ENCODE data around the gene DEPP1.

Gene DEPP1

GRCh38 chr10:45008524-45009161, 30.0 kb upstream of the DEPP1 start:
- H3K79me2 ChIP-seq (ENCODE audit: insufficient read depth, low read length), result no peaks in the 10 kb centered on the region
- no peak overlapping the region for H3K27ac ChIP-seq (ENCODE audit: low read depth, low read length)
- H3F3A ChIP-seq (ENCODE audit: insufficient read depth), result no peaks in the 10 kb centered on the region
- H3K4me2 ChIP-seq (ENCODE audit: low read depth, low read length, poor library complexity, severe bottlenecking), result no peak overlapping the region
- H3K9me3 ChIP-seq (ENCODE audit: insufficient read depth, low read length), result no peaks in the 10 kb centered on the region
- H2AFZ ChIP-seq (ENCODE audit: low read depth, low read length, severe bottlenecking), result no peak overlapping the region
- H3K4me3 ChIP-seq (ENCODE audit: insufficient read depth, low read length, poor library complexity, severe bottlenecking), result no peak overlapping the region
- H3K9me2 ChIP-seq (replicated peaks; ENCODE audit: insufficient read depth, low read length), result no peaks in the 10 kb centered on the region
- H3K27me3 ChIP-seq (ENCODE audit: low read length), result no peaks in the 10 kb centered on the region
- H3K36me3 ChIP-seq (ENCODE audit: low read length), result peaks cover 14% of the 10 kb centered on the region; the same call in 1 of the 2 replicates
- TF ChIP-seq EZH2phosphoT487 (conservative IDR thresholded peaks at IDR 0.05; ENCODE audit: low read length) (no peak), CTCF (IDR thresholded peaks at IDR 0.05; ENCODE audit: insufficient read depth, low read length, poor library complexity, severe bottlenecking) (peak; percentile 92)
- no peak overlapping the region for H3K9ac ChIP-seq (ENCODE audit: low read length)
- H4K20me1 ChIP-seq (ENCODE audit: low read depth, low read length), result peaks cover 7% of the 10 kb centered on the region; the same call in 1 of the 2 replicates

- 0 out of 2 replicates have a peak, but pooled peaks cover 3% of the 10 kb centered on the region for H3F3A ChIP-seq (ENCODE audit: insufficient read depth)
- peaks cover 19% of the 10 kb centered on the region for H4K20me1 ChIP-seq (ENCODE audit: low read depth, low read length)
- no peak overlapping the region for H3K27ac ChIP-seq (ENCODE audit: low read depth, low read length)
- H2AFZ ChIP-seq (ENCODE audit: low read depth, low read length, severe bottlenecking), result no peak overlapping the region
- no peaks in the 10 kb centered on the region for H3K9me2 ChIP-seq (replicated peaks; ENCODE audit: insufficient read depth, low read length)
- H3K9me3 ChIP-seq (ENCODE audit: insufficient read depth, low read length), result no peaks in the 10 kb centered on the region
- peaks cover 18% of the 10 kb centered on the region for H3K79me2 ChIP-seq (ENCODE audit: insufficient read depth, low read length)
- no peaks in the 10 kb centered on the region for H3K27me3 ChIP-seq (ENCODE audit: low read length)
- peaks cover 17% of the 10 kb centered on the region; the same call in 1 of the 2 replicates for H3K36me3 ChIP-seq (ENCODE audit: low read length)
- TF ChIP-seq EZH2phosphoT487 (conservative IDR thresholded peaks at IDR 0.05; ENCODE audit: low read length) (no peak), CTCF (IDR thresholded peaks at IDR 0.05; ENCODE audit: insufficient read depth, low read length, poor library complexity, severe bottlenecking) (no peak)
- H3K4me2 ChIP-seq (ENCODE audit: low read depth, low read length, poor library complexity, severe bottlenecking), result no peak overlapping the region
- no peak overlapping the region for H3K9ac ChIP-seq (ENCODE audit: low read length)
- H3K4me3 ChIP-seq (ENCODE audit: insufficient read depth, low read length, poor library complexity, severe bottlenecking), result no peak overlapping the region
Measured at GRCh38 chr10:45006276-45007030, 27.8 kb upstream of the DEPP1 start.

GRCh38 chr10:45005284-45005683, 26.7 kb upstream of the DEPP1 start:
- TF ChIP-seq CTCF (IDR thresholded peaks at IDR 0.05; ENCODE audit: insufficient read depth, low read length, poor library complexity, severe bottlenecking), result no peak
- TF ChIP-seq EZH2phosphoT487 (conservative IDR thresholded peaks at IDR 0.05; ENCODE audit: low read length), result no peak
- Histone ChIP-seq H3K79me2 (ENCODE audit: insufficient read depth, low read length) (peaks cover 22% of the 10 kb centered on the region), H3K4me2 (ENCODE audit: low read depth, low read length, poor library complexity, severe bottlenecking) (no peak overlapping the region)

More at GRCh38 chr10:45005284-45005683, 26.7 kb upstream of the DEPP1 start:
- peaks cover 17% of the 10 kb centered on the region; the same call in 1 of the 2 replicates for H3K36me3 ChIP-seq (ENCODE audit: low read length)
- no peak overlapping the region for H3K27ac ChIP-seq (ENCODE audit: low read depth, low read length)
- peaks cover 19% of the 10 kb centered on the region for H4K20me1 ChIP-seq (ENCODE audit: low read depth, low read length)
- 0 out of 2 replicates have a peak, but pooled peaks cover 3% of the 10 kb centered on the region for H3F3A ChIP-seq (ENCODE audit: insufficient read depth)
- no peaks in the 10 kb centered on the region for H3K27me3 ChIP-seq (ENCODE audit: low read length)
- H3K9me3 ChIP-seq (ENCODE audit: insufficient read depth, low read length), result no peaks in the 10 kb centered on the region
- H3K9ac ChIP-seq (ENCODE audit: low read length), result no peak overlapping the region
- no peaks in the 10 kb centered on the region for H3K9me2 ChIP-seq (replicated peaks; ENCODE audit: insufficient read depth, low read length)
- no peak overlapping the region for H3K4me3 ChIP-seq (ENCODE audit: insufficient read depth, low read length, poor library complexity, severe bottlenecking)
- H2AFZ ChIP-seq (ENCODE audit: low read depth, low read length, severe bottlenecking), result no peak overlapping the region

Data from SU-DHL-6 (cell line).